Measurements from ENCODE around the gene CACNA2D3.

Gene CACNA2D3

DNA sequence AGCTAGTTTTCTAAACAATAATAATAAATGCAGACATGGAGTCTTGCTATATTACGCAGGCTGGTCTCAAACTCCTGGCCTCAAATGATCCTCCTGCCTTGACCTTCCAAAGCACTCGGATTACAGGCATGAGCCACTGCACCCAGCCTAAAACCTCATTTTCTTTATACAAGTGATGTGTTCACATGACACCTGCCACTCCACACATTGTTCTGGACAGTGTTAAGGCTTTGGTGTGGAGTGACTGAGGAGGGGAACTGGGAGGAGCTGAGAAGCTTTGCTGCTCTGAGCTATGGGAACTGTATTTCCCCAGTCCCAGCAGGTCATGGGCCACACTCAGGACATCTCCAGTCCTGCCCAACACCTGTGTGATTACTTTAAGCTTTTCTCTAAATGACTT, 425.5 kb downstream of the CACNA2D3 start:
- Mint-ChIP-seq H3K4me1 (ENCODE audit: low read depth) (no peaks in the 10 kb centered on the region), H3K4me3 (no peak overlapping the region), H3K9me3 (no peaks in the 10 kb centered on the region), H3K27me3 (no peaks in the 10 kb centered on the region), H3K36me3 (ENCODE audit: low read depth) (no peaks in the 10 kb centered on the region), H3K27ac (no peak overlapping the region)
- intact Hi-C loops (cut with micrococcal nuclease) = no loop called here

DNA sequence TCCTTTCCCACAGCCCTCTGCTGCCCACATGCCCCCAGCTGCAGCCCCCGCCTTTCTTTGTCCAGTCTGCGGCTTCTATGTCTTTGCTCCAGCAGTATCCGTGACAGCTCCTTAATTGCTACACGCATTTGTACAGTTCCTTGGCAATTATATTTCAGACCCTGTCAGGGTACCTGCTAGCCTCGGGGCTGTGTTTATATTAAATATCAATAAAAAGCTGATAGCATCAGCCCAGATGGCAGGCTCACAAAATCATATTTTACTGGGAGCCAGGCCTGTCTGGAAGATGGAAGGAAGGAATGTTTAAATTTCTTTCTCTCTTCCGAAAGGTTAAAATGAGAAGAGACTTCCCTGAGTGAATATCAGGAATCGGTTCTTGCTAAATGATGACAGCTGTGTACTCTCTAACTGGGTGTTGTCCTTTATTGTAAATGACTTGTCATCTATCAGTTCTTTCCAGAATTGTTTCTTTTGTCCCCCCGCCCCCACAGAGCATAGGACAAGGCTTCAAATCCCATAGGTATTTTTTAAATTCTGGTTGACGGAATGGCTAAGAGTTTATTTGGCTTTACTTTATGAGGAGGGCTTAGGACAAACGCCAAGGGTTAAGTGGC, 427.4 kb downstream of the CACNA2D3 start:
- Mint-ChIP-seq H3K9me3 (no peaks in the 10 kb centered on the region), H3K27ac (no peak overlapping the region), H3K27me3 (no peaks in the 10 kb centered on the region), H3K36me3 (ENCODE audit: low read depth) (no peaks in the 10 kb centered on the region), H3K4me3 (no peak overlapping the region), H3K4me1 (ENCODE audit: low read depth) (no peaks in the 10 kb centered on the region)
- intact Hi-C loops (cut with micrococcal nuclease) = no loop called here

DNA sequence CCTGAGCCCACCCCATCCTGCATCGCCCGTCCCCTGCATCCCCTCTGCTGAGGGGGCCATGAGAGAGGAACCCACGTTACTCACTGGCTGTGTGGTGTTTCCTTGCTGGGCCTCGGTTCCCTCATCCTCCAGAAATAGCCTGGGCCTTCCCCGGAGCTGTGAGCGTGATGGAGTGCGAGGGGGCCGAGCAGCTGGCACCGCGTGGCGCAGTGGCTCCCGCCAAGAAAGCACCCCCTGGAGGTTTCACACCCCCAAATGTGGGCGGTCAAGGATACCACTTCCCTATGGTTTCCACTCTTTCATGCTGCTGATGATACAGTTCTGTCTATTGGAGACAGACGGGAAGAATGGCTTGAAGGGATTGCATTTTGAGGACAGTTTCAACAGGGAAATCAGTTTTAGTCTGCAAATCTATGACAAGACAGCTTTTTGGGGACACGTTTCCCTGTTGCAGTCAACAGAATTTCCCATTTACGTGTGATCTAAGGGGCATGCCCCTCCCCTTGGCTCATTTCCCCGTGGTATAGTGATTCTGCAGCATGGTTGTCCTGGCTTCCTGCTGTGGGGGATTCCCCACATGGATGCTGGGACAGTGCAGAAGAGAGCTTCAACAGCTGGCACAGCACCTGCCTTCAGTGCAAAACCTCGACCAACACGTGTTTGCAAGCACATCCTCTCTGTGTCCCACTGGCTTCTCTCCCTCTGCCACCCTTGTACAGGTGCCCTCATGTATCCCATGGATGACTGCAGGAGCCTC, 428.0 kb downstream of the CACNA2D3 start:
- no peaks in the 10 kb centered on the region for H3K36me3 Mint-ChIP-seq (ENCODE audit: low read depth)
- intact Hi-C loops (cut with micrococcal nuclease) = no loop called here
- no peaks in the 10 kb centered on the region for H3K9me3 Mint-ChIP-seq
- H3K4me1 Mint-ChIP-seq (ENCODE audit: low read depth) = no peaks in the 10 kb centered on the region
- H3K27me3 Mint-ChIP-seq = no peaks in the 10 kb centered on the region
- no peak overlapping the region for H3K27ac Mint-ChIP-seq
- no peak overlapping the region for H3K4me3 Mint-ChIP-seq

DNA sequence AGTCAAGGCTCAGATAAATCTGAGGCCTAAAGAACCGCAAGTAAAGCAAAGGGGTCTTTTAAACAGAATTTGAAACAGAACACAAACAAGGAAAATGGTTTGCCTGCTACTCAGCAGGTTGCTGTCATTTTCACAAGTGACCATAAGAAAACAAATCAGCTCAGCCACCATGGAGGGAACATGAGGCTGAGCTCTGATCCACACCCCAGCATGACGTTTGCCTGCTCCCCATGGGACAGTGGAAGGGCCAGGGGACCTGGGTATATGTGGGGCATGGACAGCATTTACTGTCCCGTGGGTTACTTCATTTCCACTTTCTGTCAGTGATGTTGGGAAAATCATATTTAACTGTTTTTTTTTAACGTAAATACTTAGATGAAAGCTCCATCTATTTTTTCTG, 434.3 kb downstream of the CACNA2D3 start:
- Mint-ChIP-seq H3K4me1 (ENCODE audit: low read depth) (no peaks in the 10 kb centered on the region), H3K27ac (no peak overlapping the region), H3K27me3 (no peaks in the 10 kb centered on the region), H3K9me3 (no peaks in the 10 kb centered on the region), H3K4me3 (no peak overlapping the region), H3K36me3 (ENCODE audit: low read depth) (no peaks in the 10 kb centered on the region)
- intact Hi-C loops (cut with micrococcal nuclease) = no loop called here

DNA sequence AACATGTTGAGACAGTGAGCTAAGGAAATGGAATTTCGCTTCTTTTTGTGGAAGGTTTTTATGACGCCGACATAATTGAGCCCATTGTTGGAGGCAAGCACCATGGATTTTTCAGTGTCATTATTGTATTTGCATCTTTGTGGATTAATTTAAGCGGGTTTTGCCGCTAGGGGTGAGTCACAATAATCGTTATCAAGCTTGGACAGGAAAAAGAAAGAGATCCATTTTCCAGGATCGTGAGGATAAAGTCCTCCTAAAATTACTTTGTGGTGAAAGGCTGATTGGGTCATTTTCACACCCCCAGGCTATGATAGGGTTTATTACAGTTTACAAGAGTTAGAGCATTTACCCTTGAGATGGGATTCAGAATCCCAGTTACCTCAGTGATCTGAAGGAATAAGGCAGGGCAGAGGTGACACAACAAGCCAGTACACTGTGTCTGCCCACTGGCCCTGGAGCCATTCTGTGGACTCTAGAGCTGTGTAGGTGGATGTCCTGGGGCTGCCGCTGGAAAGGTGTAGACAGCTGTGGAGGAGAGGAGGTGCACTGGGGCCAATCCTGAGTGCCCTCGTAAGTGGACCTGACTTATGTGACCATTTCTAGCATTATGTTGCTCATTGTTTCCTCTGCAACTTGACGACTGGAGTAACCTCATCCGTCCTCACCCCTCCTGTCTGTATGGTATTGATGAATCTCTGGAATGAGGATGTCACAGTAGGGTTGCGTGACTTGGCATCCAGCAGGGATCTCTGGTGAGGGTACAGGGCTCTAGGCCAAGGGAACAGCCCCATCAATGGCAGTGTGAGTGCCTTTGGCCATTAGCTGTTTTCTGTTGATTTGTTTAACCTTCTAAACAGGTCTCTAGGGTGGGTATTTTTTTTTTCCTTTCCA, 435.4 kb downstream of the CACNA2D3 start:
- no peaks in the 10 kb centered on the region for H3K9me3 Mint-ChIP-seq
- H3K4me1 Mint-ChIP-seq (ENCODE audit: low read depth) = no peaks in the 10 kb centered on the region
- H3K36me3 Mint-ChIP-seq (ENCODE audit: low read depth) = no peaks in the 10 kb centered on the region
- intact Hi-C loops (cut with micrococcal nuclease) = no loop called here
- H3K4me3 Mint-ChIP-seq = no peak overlapping the region
- no peaks in the 10 kb centered on the region for H3K27me3 Mint-ChIP-seq
- H3K27ac Mint-ChIP-seq = no peak overlapping the region

DNA sequence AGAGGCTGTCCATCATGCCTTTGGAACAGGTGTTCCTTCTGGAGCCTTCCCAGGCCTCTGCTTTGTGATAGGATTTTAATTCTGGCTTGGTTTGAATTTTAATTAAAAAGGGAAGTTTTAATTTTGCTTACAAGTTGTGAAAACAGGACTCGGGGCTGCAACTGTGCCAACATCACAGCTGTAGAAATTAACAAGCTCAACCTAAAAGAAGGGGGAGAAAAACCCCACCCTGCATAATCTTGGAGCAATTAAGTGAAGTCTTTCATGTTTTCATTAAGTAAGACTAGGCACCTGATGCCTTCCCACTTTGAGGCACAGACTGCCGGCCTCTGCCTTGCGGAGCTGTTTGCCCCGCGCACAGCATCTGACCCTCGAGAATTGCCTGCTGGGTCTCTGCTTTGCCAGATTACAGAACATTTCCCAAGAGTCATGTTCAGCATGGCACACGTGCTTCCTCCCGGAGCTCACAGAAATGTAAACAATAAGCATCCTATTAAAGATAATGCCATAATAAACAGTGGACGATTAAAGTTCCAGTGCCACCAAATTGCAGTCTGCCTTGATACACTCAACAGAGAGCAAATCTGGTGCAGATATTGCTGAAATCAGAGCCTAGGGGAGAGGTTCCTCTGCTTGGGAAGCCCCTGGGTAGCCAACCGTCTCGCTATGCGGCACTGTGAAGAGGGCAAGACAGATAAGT, 441.3 kb downstream of the CACNA2D3 start:
- H3K27ac Mint-ChIP-seq = no peak overlapping the region
- H3K36me3 Mint-ChIP-seq (ENCODE audit: low read depth) = no peaks in the 10 kb centered on the region
- no peaks in the 10 kb centered on the region for H3K27me3 Mint-ChIP-seq
- intact Hi-C loops (cut with micrococcal nuclease) = no loop called here
- H3K9me3 Mint-ChIP-seq = no peaks in the 10 kb centered on the region
- H3K4me3 Mint-ChIP-seq = no peak overlapping the region
- H3K4me1 Mint-ChIP-seq (ENCODE audit: low read depth) = no peaks in the 10 kb centered on the region

DNA sequence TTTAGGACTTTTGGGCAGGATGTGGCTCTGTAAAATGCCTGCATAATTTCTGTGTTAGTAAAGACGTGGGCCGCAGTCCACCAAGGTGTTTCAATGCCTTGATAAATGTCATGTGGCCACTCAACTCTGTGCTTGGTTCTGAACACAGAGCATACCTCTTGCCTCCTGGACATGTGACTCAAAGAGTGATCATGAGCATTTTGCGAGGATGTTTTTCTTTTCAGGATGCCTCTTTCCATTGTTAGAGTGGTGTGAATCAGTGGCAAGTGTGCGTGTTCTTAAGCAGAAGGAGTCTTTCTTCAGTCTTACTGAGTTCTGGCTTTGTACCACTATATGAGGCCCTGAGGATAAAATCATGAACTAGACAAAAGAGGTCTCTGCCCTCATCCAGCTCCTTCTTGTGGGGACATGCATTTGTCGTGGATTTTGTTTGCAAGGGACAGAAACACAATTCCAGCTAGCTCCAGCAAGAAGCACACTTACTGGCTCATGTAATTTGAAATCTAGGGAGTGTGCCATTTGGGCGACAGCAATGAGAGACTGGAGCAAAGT, 442.1 kb downstream of the CACNA2D3 start:
- Mint-ChIP-seq H3K27me3 (no peaks in the 10 kb centered on the region), H3K4me3 (no peak overlapping the region), H3K27ac (no peak overlapping the region), H3K9me3 (no peaks in the 10 kb centered on the region), H3K4me1 (ENCODE audit: low read depth) (no peaks in the 10 kb centered on the region), H3K36me3 (ENCODE audit: low read depth) (no peaks in the 10 kb centered on the region)
- intact Hi-C loops (cut with micrococcal nuclease) = no loop called here

DNA sequence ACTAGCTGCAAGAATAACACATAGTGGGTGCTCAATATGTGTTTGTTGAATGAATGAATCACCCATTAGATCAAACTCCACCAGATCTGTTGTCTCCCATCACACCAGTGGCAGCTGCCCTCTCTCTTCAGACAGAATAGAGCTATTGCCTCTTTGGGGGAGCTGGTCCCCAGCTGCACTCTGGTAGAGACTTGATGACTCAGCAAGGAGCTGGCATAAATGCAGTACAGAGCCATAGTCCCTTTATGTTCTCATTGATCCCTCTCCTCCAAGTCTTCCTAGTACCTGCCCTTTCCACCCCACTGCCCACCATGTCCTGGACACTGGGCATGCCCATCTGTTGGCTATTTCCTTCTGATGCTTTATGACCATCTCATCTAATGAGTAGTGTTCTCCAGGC, 443.6 kb downstream of the CACNA2D3 start:
- Mint-ChIP-seq H3K27me3 (no peaks in the 10 kb centered on the region), H3K4me1 (ENCODE audit: low read depth) (no peaks in the 10 kb centered on the region), H3K9me3 (no peaks in the 10 kb centered on the region), H3K4me3 (no peak overlapping the region), H3K36me3 (ENCODE audit: low read depth) (no peaks in the 10 kb centered on the region), H3K27ac (no peak overlapping the region)
- intact Hi-C loops (cut with micrococcal nuclease) = no loop called here

DNA sequence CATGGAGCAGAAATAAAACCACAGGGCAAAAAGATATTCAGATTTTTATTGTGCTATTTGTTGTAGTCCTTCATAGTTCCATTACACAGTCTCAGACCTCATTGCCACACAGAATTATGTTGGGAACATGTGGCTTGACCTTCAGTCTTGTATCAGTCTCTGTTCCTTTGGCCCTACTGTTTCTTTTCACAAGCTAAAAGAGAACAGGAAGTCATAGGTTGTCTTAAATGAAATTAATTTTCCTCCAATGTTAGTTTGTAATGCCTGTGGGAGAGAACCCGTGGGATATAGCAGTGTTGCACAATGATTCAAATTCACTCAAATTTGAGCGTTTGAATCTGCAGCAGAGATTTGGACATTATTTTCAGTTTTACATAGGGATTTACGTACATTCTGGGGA, 445.6 kb downstream of the CACNA2D3 start:
- H3K4me1 Mint-ChIP-seq (ENCODE audit: low read depth) = no peaks in the 10 kb centered on the region
- no peaks in the 10 kb centered on the region for H3K36me3 Mint-ChIP-seq (ENCODE audit: low read depth)
- no peaks in the 10 kb centered on the region for H3K9me3 Mint-ChIP-seq
- intact Hi-C loops (cut with micrococcal nuclease) = no loop called here
- no peaks in the 10 kb centered on the region for H3K27me3 Mint-ChIP-seq
- no peak overlapping the region for H3K27ac Mint-ChIP-seq
- no peak overlapping the region for H3K4me3 Mint-ChIP-seq

DNA sequence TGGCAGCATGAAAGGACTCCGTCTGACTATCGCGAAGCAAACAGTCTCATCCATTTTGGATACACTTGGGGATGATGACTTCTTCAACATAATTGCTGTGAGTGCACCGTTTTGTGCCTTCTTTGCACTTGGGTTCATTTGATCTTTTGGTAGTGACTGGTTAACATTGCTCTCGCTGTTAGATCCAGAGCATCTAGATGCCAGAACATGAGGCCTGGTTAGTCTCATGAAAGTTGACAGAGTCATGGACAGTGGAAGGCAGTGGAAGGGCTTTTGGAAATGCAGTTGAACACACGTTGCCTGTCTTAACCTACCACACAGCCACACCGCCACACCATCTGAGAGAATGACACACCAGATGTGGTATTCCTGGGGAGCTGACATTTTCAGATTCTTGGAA, 447.7 kb downstream of the CACNA2D3 start:
- intact Hi-C loops (cut with micrococcal nuclease) = no loop called here
- no peaks in the 10 kb centered on the region for H3K4me1 Mint-ChIP-seq (ENCODE audit: low read depth)
- no peaks in the 10 kb centered on the region for H3K36me3 Mint-ChIP-seq (ENCODE audit: low read depth)
- H3K9me3 Mint-ChIP-seq = no peaks in the 10 kb centered on the region
- no peak overlapping the region for H3K4me3 Mint-ChIP-seq
- H3K27ac Mint-ChIP-seq = no peak overlapping the region
- no peaks in the 10 kb centered on the region for H3K27me3 Mint-ChIP-seq

DNA sequence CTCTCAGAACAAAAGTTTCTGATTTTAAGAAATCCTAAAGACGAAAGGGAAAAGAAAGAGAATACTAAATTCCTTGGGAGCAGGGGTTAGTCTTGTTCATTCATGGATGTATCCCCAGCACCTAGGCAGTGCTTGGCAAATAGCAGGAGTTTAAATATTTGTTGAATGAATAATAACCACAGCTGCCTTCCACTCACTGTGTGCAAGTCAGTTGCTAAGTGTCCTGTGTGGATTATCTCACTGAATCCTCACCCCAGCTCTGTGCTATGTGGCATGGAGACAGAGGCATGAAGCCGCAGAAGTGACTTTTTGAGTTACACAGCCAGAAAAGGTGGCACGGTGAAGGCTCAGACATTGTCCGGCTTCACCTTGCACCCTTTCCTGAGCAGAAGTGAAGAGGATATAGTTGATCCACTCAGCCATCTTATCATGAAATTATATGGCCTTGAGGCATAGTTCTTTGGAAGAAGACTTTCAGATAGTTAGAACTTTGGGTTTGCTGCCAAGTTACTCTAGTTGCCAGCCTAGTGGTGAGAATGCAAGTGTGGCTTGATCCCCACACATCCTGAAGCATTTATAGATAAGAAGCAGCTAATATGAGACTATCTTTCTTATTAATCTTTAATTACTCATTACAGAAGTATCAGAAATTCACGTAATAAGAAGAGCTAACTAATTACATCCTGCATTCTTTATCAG, 450.0 kb downstream of the CACNA2D3 start:
- Mint-ChIP-seq H3K9me3 (no peaks in the 10 kb centered on the region), H3K27me3 (no peaks in the 10 kb centered on the region), H3K27ac (no peak overlapping the region), H3K4me1 (ENCODE audit: low read depth) (no peaks in the 10 kb centered on the region), H3K4me3 (no peak overlapping the region), H3K36me3 (ENCODE audit: low read depth) (no peaks in the 10 kb centered on the region)
- intact Hi-C loops (cut with micrococcal nuclease) = no loop called here

DNA sequence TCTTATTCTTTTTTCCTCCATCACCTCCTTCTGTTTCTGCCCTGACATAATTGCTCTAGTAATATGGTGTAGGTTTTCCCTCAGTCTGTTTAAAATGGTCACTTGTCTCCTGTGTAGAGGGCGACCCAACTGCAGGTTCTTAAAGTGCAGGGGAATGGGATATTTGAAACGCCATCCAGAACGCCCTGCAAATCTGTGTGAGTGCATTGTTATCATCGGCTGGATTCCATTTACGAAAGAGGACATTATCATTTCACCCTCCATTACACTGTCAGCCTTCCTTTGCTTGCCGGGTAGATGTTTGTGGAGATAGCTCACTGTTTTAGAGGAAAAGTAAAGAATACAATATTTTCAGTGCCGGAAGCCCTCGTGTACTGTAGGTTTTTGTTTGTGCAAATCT, 451.5 kb downstream of the CACNA2D3 start:
- intact Hi-C loops (cut with micrococcal nuclease) = no loop called here
- Mint-ChIP-seq H3K4me1 (ENCODE audit: low read depth) (no peaks in the 10 kb centered on the region), H3K9me3 (no peaks in the 10 kb centered on the region), H3K36me3 (ENCODE audit: low read depth) (no peaks in the 10 kb centered on the region), H3K27me3 (no peaks in the 10 kb centered on the region), H3K27ac (no peak overlapping the region), H3K4me3 (no peak overlapping the region)

DNA sequence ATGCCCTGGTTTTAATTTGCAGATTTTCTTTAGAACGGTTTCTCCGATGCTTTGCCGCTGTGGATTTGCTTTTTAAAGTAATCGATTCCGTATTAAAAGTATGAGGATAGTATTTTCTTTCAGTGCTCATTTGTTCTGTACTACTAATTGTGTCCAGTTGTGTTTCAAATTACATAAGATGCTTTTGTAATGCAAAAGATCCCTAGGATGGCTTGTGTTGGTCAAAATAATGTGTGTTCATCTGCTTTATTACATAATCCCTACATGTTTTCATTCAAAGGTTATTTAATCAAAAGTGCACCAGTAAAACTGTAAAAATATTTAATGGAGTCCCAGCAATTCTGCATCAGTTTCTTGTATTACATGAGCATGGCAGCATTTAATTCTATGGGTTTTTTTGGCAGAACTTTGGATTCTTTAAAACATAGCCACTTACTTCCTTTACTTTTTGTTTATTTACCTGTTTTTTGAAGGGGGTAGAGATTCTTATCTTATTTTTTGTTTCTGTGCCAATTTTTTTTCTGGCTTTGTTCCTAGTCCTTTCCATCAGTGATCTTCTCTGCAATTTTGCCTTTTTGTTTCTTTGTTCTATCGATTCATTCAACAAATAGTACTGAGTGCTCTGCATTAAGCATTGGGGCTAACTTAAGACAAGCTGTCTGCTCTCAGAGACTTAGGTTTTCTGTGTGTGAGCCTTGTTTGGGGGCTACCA, 452.7 kb downstream of the CACNA2D3 start:
- Mint-ChIP-seq H3K4me3 (no peak overlapping the region), H3K9me3 (no peaks in the 10 kb centered on the region)

More for the DNA sequence above, 452.7 kb downstream of the CACNA2D3 start:
- intact Hi-C loops (cut with micrococcal nuclease) = no loop called here
- Mint-ChIP-seq H3K4me1 (ENCODE audit: low read depth) (no peaks in the 10 kb centered on the region), H3K27ac (no peak overlapping the region), H3K27me3 (no peaks in the 10 kb centered on the region), H3K36me3 (ENCODE audit: low read depth) (no peaks in the 10 kb centered on the region)

Measured in dendritic cell treated with granulocyte-macrophage colony-stimulating factor and Interleukin-4, amounts not matched to agents 40 ng/mL and 50 ng/mL, for 4 days (primary cell).